ENCODE measurements around the gene MYO1H. TPM values are rescaled to one million over a fixed set of nuclear protein-coding genes. Genes with fewer than 3 reads are reported as not detected.
A peak's percentile ranks its signal among the peaks of the same experiment; 100 is the strongest.

MYO1H gene
- total and polyA plus RNA-seq, 12 donors, result 0.03 to 0.08 TPM; not detected in 10

- Histone ChIP-seq H3K27me3 (no peaks in the 10 kb centered on the region), H3K4me3 (no peak overlapping the region), H3K9me3 (replicated peaks in 1 of 3) (no peaks in the 10 kb centered on the region), H3K27ac (no peak overlapping the region), H3K4me1 (replicated peaks in 1 of 2) (peaks cover 0 to 4% of the 10 kb centered on the region in 2 donors), H3K36me3 (replicated peaks in 1 of 2) (peaks cover 0 to 63% of the 10 kb centered on the region in 2 donors)
- TF ChIP-seq CTCF (IDR thresholded peaks at IDR 0.05) (no peak), POLR2A (IDR thresholded peaks at IDR 0.05) (no peak)
- WGBS, 4 donors, result 87 to 89% (median 88%) methylated on average over 16 of the region's 16 CpGs
- intact Hi-C loops (cut with DNase I), result no loop called here
- no peak for DNase-seq
These were observed 102.3 kb downstream of the MYO1H start for GRCh38 chr12:109449845-109450532.

- intact Hi-C loops (cut with DNase I), result no loop called here
- no peak overlapping the region for H3K4me3 ChIP-seq
- H3K4me1 ChIP-seq (replicated peaks in 1 of 2), result peaks cover 0 to 4% of the 10 kb centered on the region in 2 donors
- TF ChIP-seq POLR2A (IDR thresholded peaks at IDR 0.05), result no peak
- no peak for TF ChIP-seq CTCF (IDR thresholded peaks at IDR 0.05)
- no peaks in the 10 kb centered on the region for H3K27me3 ChIP-seq
- DNase-seq, result no peak
- H3K36me3 ChIP-seq (replicated peaks in 1 of 2), result peaks cover 0 to 73% of the 10 kb centered on the region in 2 donors
- WGBS, 4 donors, result 59 to 75% (median 69%) methylated on average over 4 of the region's 4 CpGs
- H3K27ac ChIP-seq, result no peak overlapping the region
- no peaks in the 10 kb centered on the region for H3K9me3 ChIP-seq (replicated peaks in 1 of 3)
These were observed 103.3 kb downstream of the MYO1H start for GRCh38 chr12:109450980-109451379.

- no peak for DNase-seq
- Histone ChIP-seq H3K36me3 (replicated peaks in 1 of 2) (peaks cover 0 to 75% of the 10 kb centered on the region in 2 donors), H3K9me3 (replicated peaks in 1 of 3) (no peaks in the 10 kb centered on the region), H3K27me3 (no peaks in the 10 kb centered on the region), H3K4me1 (replicated peaks in 1 of 2) (peaks cover 0 to 4% of the 10 kb centered on the region in 2 donors), H3K27ac (peak overlapping the region in 1 of 5 donors; percentile 44), H3K4me3 (no peak overlapping the region)
- intact Hi-C loops (cut with DNase I), result no loop called here
- WGBS, 4 donors, result 64 to 89% (median 86%) methylated on average over 15 to 23 of the region's 23 CpGs
- TF ChIP-seq CTCF (IDR thresholded peaks at IDR 0.05) (no peak), POLR2A (IDR thresholded peaks at IDR 0.05) (no peak)
These were observed 103.7 kb downstream of the MYO1H start for GRCh38 chr12:109451400-109451799.

- H3K36me3 ChIP-seq (replicated peaks in 1 of 2), result peaks cover 0 to 75% of the 10 kb centered on the region in 2 donors
- H3K4me1 ChIP-seq (replicated peaks in 1 of 2), result peaks cover 0 to 4% of the 10 kb centered on the region in 2 donors
- no peak for DNase-seq
- no peaks in the 10 kb centered on the region for H3K9me3 ChIP-seq (replicated peaks in 1 of 3)
- no peaks in the 10 kb centered on the region for H3K27me3 ChIP-seq
- WGBS, 4 donors, result 85 to 92% (median 86%) methylated on average over 2 of the region's 2 CpGs
- H3K27ac ChIP-seq, result no peak overlapping the region
- intact Hi-C loops (cut with DNase I), result no loop called here
- TF ChIP-seq POLR2A (IDR thresholded peaks at IDR 0.05) (no peak), CTCF (IDR thresholded peaks at IDR 0.05) (no peak)
- no peak overlapping the region for H3K4me3 ChIP-seq
These were observed 104.8 kb downstream of the MYO1H start for GRCh38 chr12:109452489-109452888.

Data from adrenal gland (tissue), 12 donors.